ENCODE data around the gene LONRF2. TPM values are rescaled to one million over a fixed set of nuclear protein-coding genes. Genes with fewer than 3 reads are reported as not detected.
"Not testable (repeated sequence)": the region's sequence is repeated elsewhere in the genome, so short reads cannot be mapped to it uniquely, and the experiment has no call there.

LONRF2 gene
- 0.04 TPM in 1 of 2 replicates, not detected in the other for total RNA-seq (2014; rRNA removed; shearing (Covaris generic))

DNA sequence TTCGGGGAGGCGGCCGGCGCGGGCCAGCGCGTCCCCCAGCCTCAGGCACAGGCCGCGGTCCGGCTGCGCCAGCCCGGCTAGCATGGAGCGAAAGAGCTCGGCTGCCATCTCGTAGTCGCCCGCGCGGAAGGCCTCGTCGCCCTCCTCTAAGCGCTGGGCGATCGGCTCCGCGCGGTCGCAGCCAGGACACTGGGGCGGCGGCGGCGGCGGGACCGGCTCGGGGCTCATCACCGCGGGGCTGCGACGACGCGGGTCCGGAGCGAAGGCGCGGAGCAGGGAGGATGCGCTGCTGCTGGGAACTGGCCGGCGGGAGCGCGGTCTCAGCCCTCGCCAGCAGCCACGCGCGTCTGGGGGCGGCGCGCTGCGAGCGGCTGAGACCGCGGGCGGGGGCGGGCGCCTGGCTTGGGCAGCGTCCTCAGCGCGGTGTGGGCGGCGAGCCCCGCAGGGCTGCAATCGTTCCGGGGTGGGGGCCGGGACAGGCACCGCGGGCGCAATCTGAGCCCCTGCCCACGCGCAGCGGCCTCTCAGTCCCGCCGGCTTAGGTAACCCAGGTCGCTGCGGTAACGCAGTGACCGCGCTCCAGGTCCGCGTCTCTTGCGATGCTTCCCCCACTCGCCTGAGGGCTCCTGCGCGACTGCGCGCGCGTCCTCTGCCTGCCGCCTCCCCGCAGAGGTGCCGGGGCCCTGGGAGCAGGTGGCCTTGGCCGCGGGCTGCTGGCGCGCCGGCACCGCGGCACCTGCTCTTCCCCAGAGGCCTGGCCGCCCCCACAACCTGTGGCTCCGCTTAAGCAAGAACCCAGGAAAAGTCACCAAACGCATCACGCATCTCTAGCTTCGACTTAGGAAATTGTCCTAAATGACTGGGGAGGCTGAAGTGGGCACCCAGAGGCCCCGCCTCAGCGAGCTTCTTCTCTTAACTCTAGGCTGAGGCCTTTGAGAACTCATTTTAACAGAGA, at the start of gene LONRF2:
Gene LONRF2 (minus strand): TSS at position 636 of the 955 bp plus-strand sequence. CDS start 408 bp downstream, at position 228.
- Histone ChIP-seq H3K27me3 (ENCODE audit: control insufficient read depth, insufficient read depth, low read length) (peaks cover 49% of the 10 kb centered on the region), H3K4me3 (ENCODE audit: insufficient read depth, low read depth, low read length) (peak within 1 kb of the TSS; percentile 45), H3K36me3 (replicated peaks; ENCODE audit: control insufficient read depth, insufficient read depth, low read length) (no peaks in the 10 kb centered on the region)
- peak; percentile 79 for DNase-seq

DNA sequence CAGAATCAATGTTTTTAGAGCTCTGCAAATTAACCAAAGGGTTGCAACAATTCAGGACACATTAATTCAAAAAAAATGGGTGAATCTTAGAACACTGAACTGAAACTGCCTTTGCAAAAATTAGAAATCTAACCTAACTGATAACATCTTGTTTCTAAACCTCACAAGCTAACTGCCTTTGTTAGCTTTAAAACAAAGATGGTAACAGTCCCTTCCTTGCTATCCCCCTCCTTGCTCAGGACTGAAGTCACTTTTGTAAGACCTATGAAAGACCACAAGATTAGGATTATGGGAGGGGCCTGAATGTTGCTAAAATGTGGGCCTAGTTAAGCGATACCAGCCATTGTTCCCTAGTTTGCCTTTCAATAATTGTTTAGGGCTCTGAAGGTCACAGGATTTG, 44.9 kb upstream of the LONRF2 start:
- DNase-seq: no peak
- no peaks in the 10 kb centered on the region for H3K36me3 ChIP-seq (replicated peaks; ENCODE audit: control insufficient read depth, insufficient read depth, low read length)
- no peak overlapping the region for H3K4me3 ChIP-seq (ENCODE audit: insufficient read depth, low read depth, low read length)
- H3K27me3 ChIP-seq (ENCODE audit: control insufficient read depth, insufficient read depth, low read length): no peaks in the 10 kb centered on the region

DNA sequence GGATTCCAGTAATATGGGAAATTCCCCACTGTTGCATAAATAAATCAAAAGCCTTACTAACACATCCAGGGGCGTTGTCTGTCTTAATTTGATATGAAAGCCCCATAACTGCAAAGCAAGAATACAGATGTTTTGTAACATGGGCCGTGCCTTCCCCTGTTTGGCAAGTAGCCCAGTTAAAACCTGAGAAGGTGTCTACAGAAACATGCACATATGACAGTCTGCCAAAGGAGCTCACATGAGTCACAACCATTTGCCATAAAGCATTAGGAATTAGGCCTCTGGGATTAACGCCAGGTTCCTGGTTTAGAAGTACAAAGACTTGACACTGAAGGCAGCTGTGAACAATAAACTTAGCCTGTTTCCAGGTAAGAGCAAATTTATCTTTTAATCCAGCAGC, 43.1 kb upstream of the LONRF2 start:
- no peaks in the 10 kb centered on the region for H3K36me3 ChIP-seq (replicated peaks; ENCODE audit: control insufficient read depth, insufficient read depth, low read length)
- DNase-seq: no peak
- H3K4me3 ChIP-seq (ENCODE audit: insufficient read depth, low read depth, low read length): no peak overlapping the region
- no peaks in the 10 kb centered on the region for H3K27me3 ChIP-seq (ENCODE audit: control insufficient read depth, insufficient read depth, low read length)

DNA sequence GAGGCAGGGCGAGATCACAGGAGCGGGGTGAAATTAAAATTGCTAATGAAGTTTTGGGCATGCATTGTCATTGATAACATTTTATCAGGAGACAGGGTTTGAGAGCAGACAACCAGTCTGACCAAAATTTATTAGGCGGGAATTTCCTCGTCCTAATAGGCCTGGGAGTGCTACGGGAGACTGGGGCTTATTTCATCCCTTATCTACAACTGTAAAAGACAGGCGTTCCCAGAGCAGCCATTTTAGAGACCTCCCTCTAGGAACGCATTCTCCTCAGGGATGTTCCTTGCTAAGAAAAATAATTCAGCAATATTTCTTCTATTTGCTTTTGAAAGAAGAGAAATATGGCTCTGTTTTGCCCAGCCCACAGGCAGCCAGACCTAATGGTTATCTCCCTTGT, 40.0 kb upstream of the LONRF2 start:
- not testable (repeated sequence) for H3K36me3 ChIP-seq (replicated peaks; ENCODE audit: control insufficient read depth, insufficient read depth, low read length)

DNA sequence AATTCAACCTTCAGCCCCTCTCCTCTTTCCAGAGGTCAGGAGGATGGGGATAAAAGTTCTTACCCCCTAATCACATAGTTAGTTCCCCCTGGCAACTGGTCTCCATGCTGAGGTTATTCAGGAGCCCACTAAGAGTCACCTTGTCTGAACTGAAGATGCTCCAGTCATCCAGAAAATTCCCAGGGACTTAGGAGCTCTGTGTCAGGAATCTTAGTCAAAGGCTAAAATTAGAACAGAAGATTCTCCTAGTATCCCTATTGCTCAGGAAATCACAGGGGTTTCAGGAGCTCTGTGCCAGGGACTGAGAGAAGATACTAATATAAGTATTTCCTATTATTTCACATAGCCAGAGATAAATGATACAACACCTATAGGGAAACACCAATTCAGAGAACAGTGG, 37.3 kb upstream of the LONRF2 start:
- no peak for DNase-seq
- no peaks in the 10 kb centered on the region for H3K36me3 ChIP-seq (replicated peaks; ENCODE audit: control insufficient read depth, insufficient read depth, low read length)
- no peak overlapping the region for H3K4me3 ChIP-seq (ENCODE audit: insufficient read depth, low read depth, low read length)
- H3K27me3 ChIP-seq (ENCODE audit: control insufficient read depth, insufficient read depth, low read length): no peaks in the 10 kb centered on the region

More for the DNA sequence above, 40.0 kb upstream of the LONRF2 start:
- not testable (repeated sequence) for H3K27me3 ChIP-seq (ENCODE audit: control insufficient read depth, insufficient read depth, low read length); DNase-seq; H3K4me3 ChIP-seq (ENCODE audit: insufficient read depth, low read depth, low read length)

DNA sequence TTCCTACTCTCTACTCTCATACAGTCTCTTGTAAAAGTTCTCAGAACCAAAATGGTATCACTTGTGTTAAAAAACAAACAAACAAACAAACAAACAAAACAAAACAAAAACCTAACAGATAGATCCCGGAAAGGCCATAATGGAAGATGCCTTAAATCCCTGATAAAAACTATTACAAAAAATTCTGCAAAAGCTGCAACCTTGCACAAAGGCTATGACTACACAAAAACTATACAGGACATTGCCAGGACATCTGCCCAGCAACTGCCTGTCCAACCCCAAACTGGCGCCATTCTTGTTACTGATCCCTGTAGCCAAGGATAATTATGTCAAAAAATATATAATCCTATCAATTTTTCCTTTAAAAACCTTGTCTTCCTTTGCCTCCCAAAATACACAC, 36.3 kb upstream of the LONRF2 start:
- DNase-seq: no peak
- H3K36me3 ChIP-seq (replicated peaks; ENCODE audit: control insufficient read depth, insufficient read depth, low read length): no peaks in the 10 kb centered on the region
- H3K27me3 ChIP-seq (ENCODE audit: control insufficient read depth, insufficient read depth, low read length): no peaks in the 10 kb centered on the region
- H3K4me3 ChIP-seq (ENCODE audit: insufficient read depth, low read depth, low read length): no peak overlapping the region

DNA sequence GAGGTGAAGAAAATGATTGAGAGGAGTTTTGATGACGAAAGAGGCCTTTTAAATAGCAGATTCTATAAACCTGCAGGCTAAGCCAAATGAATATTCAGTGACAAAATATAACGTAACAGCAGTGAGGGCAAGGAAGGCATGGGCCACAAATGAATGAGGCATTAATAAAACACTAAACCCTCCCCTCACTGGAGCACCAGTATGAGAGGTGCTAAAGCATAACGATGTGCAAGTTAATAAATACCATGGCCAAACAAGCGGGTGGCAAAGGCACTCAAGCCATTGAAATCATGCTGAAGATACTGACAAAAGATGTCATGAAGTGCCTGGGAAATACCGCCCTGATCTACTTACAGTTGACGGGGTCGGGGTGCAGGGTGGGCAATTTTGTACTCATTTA, 30.2 kb upstream of the LONRF2 start:
- no peaks in the 10 kb centered on the region for H3K36me3 ChIP-seq (replicated peaks; ENCODE audit: control insufficient read depth, insufficient read depth, low read length)
- no peak for DNase-seq
- H3K27me3 ChIP-seq (ENCODE audit: control insufficient read depth, insufficient read depth, low read length): no peaks in the 10 kb centered on the region
- no peak overlapping the region for H3K4me3 ChIP-seq (ENCODE audit: insufficient read depth, low read depth, low read length)

DNA sequence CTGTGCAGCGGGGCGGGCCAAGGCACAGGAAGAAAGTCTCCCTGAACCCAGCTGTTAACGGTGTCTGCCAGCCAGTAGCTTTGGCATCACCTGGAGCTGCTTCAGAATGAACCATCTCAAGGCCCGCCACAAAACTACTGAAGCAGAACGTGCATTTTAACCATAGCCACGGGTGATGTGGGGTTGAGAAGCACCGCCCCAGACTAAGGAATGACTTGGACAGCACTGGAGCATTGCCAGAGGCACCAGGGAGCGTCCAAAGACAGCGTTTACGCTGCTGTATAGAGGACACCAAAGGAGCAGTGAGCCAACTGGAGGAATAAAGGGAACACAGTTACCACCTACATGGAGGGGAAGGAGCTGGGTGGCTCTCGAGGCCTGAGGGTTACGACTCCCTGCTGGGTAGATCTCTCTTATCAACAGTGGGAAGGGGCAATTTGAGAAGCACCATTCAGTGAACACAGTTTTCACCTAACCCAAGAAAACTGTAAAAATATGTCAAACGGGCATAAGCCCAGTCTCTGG, 28.4 kb upstream of the LONRF2 start:
- no peak for DNase-seq
- no peaks in the 10 kb centered on the region for H3K36me3 ChIP-seq (replicated peaks; ENCODE audit: control insufficient read depth, insufficient read depth, low read length)
- no peaks in the 10 kb centered on the region for H3K27me3 ChIP-seq (ENCODE audit: control insufficient read depth, insufficient read depth, low read length)
- H3K4me3 ChIP-seq (ENCODE audit: insufficient read depth, low read depth, low read length): no peak overlapping the region

DNA sequence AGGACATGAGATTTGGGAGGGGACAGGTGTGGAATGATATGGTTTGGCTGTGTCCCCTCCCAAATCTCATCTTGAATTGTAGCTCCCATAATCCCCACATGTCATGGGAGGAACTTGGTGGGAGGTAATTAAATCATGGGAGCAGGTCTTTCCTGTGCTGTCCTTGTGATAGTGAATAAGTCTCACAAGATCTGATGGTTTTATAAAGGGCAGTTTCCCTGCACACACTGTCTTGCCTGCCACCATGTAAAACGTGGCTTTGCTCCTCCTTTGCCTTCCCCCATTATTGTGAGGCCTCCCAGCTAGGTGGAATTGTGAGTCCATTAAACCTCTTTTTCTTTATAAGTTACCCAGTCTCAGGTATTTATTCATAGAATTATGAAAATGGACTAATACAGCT, 22.8 kb upstream of the LONRF2 start:
- not testable (repeated sequence) for H3K36me3 ChIP-seq (replicated peaks; ENCODE audit: control insufficient read depth, insufficient read depth, low read length); H3K4me3 ChIP-seq (ENCODE audit: insufficient read depth, low read depth, low read length); DNase-seq; H3K27me3 ChIP-seq (ENCODE audit: control insufficient read depth, insufficient read depth, low read length)

DNA sequence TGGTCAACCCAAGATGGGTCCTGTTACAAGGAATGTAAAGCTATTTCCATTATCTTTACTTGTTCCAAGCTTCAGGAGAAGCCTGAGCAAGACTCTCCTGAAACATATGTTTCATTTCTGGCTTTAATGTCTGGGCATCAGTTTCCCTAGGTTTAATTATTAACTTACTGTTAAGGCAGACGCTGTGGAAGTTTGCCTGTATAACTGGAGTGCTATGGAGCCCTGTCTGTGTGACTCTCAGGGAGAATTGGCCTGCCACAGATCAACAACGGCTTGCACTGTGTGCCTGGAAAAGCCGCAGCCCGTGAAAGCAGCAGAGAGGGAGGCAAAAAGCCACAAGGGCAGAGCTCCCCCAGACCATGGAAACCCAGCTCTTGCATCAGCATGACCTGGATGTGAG, 22.1 kb upstream of the LONRF2 start:
- H3K36me3 ChIP-seq (replicated peaks; ENCODE audit: control insufficient read depth, insufficient read depth, low read length): no peaks in the 10 kb centered on the region

DNA sequence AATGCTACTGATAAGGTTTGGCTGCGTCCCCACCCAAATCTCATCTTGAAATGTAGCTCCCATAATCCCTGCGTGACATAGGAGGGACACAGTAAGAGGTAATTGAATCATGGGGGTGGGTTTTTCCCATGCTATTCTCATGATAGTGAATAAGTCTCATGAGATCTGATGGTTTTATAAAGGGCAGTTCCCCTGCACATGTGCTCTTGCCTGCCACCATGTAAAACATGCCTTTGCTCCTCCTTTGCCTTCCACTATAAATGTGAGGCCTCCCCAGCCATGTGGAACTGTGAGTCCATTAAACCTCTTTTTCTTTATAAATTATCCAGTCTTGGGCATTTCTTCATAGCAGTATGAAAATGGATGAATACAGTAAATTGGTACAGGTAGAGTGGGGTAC, 20.2 kb upstream of the LONRF2 start:
- not testable (repeated sequence) for DNase-seq; H3K4me3 ChIP-seq (ENCODE audit: insufficient read depth, low read depth, low read length); H3K36me3 ChIP-seq (replicated peaks; ENCODE audit: control insufficient read depth, insufficient read depth, low read length); H3K27me3 ChIP-seq (ENCODE audit: control insufficient read depth, insufficient read depth, low read length)

More for the DNA sequence above, 22.1 kb upstream of the LONRF2 start:
- Histone ChIP-seq H3K4me3 (ENCODE audit: insufficient read depth, low read depth, low read length) (no peak overlapping the region), H3K27me3 (ENCODE audit: control insufficient read depth, insufficient read depth, low read length) (no peaks in the 10 kb centered on the region)
- no peak for DNase-seq

DNA sequence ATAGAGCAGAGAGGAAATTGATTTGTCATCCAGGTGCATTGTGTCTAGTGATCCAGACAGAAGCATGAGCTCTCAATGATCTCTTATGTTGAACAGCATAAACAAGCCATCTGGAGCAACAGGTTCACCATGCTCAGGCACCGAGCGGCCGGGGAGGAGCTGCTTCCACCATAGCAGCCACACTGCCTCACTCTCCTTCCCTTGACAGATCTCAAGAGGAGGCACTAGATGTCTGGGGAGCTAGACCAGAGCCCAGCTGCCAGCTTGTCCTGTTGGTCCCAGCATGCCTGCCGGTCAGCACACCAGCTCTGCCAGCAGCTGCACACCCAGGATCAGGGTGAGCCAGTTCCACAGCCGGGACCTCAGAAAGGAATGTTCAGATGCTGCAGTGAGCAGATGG, 17.5 kb upstream of the LONRF2 start:
- no peak overlapping the region for H3K4me3 ChIP-seq (ENCODE audit: insufficient read depth, low read depth, low read length)
- H3K36me3 ChIP-seq (replicated peaks; ENCODE audit: control insufficient read depth, insufficient read depth, low read length): no peaks in the 10 kb centered on the region
- H3K27me3 ChIP-seq (ENCODE audit: control insufficient read depth, insufficient read depth, low read length): no peaks in the 10 kb centered on the region
- DNase-seq: no peak

DNA sequence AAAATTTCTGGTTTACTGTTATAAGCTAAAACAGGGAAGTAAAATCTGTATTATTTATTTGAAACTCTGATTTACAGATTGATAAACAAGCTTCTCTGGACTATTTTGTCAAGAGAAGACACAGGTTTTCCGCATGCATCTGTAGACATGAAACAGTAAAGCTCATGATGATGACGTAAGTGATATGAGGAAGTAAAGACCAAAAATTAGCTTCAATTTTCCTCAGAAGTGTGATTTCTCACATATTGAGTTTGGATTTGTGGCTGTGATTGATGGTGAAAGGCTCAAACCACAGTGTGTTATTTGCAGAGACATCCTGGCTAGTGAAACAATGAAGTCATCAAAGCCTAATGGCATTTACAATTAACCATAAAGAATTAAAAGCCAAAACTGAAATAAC, 12.6 kb upstream of the LONRF2 start:
- H3K36me3 ChIP-seq (replicated peaks; ENCODE audit: control insufficient read depth, insufficient read depth, low read length): no peaks in the 10 kb centered on the region
- DNase-seq: no peak
- H3K4me3 ChIP-seq (ENCODE audit: insufficient read depth, low read depth, low read length): no peak overlapping the region
- H3K27me3 ChIP-seq (ENCODE audit: control insufficient read depth, insufficient read depth, low read length): no peaks in the 10 kb centered on the region

DNA sequence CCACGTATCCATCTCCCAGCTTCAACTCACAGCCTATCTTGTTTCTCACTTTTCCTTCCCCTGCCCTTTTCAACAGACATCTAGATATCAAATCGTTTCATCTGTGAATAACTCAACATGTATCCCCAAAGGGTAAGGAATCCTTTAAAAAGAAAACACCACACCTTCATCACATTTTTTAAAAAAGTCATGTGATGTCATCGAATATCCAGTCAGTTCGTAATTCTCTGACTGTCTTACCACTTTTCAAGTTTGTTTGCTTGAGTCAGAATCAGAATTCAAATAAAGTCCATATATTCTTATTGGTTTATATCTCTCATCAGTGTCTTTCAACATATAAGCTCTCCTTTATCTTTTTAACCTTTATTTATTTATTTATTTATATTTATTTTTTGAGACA, 5.4 kb upstream of the LONRF2 start:
- H3K36me3 ChIP-seq (replicated peaks; ENCODE audit: control insufficient read depth, insufficient read depth, low read length): no peaks in the 10 kb centered on the region
- DNase-seq: no peak
- H3K4me3 ChIP-seq (ENCODE audit: insufficient read depth, low read depth, low read length): no peak overlapping the region
- peaks cover 23% of the 10 kb centered on the region for H3K27me3 ChIP-seq (ENCODE audit: control insufficient read depth, insufficient read depth, low read length)

DNA sequence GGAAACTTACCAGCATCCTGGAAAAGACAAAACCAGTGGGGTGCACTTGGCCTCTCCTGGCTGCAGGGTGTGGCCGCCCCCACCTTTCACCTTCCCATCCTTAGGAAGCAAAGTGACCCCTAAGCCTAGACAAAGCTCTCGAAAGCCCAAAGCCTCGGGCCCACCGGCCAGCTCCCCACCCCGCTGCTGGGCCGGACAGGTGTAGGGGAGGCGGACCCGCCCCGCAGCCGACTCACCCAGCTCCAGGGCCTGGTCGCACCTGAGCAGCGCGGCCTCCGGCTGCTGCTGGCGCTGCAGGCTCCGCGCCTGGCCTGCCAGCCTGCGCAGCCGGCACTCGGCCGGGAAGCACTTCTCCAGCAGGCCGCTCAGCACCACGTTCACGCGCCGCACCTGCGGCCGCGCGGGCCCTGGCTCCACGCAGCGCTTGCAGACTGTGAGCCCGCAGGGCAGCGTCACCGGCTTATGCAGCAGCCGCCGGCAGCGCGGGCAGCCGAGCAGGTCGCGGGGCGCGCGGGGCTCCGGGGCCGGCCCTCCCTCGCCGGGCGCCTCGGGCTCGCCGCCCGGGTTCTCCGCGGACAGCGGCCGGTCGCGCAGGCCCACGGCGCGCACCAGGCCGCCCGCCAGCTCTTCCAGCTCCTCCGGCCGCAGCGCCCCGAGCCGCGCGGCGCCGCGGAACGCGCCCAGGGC, 979 bp downstream of the LONRF2 start:
- Histone ChIP-seq H3K4me3 (ENCODE audit: insufficient read depth, low read depth, low read length) (peak overlapping the region; percentile 45), H3K27me3 (ENCODE audit: control insufficient read depth, insufficient read depth, low read length) (peaks cover 49% of the 10 kb centered on the region), H3K36me3 (replicated peaks; ENCODE audit: control insufficient read depth, insufficient read depth, low read length) (no peaks in the 10 kb centered on the region)
- peak; percentile 86 for DNase-seq
